ENCODE measurements around the gene CNIH1. TPM values are rescaled to one million over a fixed set of nuclear protein-coding genes. Genes with fewer than 3 reads are reported as not detected.

The CNIH1 gene
- total and polyA plus RNA-seq, 2 of the 13 experiments (the other 11 are each of a cell fraction or from before 2014, with no cell fraction given): 166 to 421 TPM

DNA sequence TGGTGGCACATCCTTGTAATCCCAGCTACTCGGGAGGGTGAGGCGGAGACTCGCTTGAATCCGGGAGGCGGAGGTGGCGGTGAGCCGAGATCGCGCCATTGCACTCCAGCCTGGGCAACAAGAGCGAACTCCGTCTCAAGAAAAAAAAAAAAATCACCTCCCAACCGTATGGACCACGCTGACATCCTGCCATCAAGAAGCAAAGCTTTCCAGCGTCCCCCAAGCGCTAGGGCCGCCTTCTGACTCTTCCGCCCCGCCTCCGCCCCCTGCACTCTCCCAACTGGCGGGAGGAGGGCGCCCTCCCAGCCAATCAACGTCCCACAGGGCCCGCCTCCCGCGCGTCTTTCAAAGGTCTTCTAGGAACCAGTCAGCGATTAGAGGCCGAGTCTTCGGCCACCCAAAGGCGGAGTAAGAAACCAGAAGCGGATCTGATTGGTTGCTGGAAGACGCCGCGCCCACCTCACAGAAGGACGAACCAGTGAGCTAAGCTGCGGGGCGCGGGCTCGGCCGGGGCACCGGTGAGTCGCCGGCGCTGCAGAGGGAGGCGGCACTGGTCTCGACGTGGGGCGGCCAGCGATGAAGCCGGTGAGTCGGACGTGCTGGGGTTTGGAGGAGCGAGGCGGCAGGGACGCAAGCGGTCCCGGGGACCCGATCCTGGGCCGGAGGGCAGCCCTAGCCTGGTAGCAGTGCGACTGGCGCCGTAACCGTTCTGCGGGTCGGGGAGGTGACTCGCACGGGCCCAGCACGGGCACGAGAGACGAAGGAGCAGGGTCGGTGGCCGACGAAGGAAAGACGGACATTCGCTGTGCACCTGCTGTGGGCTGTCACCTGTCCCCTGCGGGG, 44.5 kb downstream of the CNIH1 start, which contains the start of gene CDKN3 (continued):
- TF ChIP-seq, protein P1, sequence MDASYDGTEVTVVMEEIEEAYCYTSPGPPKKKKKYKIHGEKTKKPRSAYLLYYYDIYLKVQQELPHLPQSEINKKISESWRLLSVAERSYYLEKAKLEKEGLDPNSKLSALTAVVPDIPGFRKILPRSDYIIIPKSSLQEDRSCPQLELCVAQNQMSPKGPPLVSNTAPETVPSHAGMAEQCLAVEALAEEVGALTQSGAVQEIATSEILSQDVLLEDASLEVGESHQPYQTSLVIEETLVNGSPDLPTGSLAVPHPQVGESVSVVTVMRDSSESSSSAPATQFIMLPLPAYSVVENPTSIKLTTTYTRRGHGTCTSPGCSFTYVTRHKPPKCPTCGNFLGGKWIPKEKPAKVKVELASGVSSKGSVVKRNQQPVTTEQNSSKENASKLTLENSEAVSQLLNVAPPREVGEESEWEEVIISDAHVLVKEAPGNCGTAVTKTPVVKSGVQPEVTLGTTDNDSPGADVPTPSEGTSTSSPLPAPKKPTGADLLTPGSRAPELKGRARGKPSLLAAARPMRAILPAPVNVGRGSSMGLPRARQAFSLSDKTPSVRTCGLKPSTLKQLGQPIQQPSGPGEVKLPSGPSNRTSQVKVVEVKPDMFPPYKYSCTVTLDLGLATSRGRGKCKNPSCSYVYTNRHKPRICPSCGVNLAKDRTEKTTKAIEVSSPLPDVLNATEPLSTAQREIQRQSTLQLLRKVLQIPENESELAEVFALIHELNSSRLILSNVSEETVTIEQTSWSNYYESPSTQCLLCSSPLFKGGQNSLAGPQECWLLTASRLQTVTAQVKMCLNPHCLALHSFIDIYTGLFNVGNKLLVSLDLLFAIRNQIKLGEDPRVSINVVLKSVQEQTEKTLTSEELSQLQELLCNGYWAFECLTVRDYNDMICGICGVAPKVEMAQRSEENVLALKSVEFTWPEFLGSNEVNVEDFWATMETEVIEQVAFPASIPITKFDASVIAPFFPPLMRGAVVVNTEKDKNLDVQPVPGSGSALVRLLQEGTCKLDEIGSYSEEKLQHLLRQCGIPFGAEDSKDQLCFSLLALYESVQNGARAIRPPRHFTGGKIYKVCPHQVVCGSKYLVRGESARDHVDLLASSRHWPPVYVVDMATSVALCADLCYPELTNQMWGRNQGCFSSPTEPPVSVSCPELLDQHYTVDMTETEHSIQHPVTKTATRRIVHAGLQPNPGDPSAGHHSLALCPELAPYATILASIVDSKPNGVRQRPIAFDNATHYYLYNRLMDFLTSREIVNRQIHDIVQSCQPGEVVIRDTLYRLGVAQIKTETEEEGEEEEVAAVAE (CRISPR knock-in tag; IDR thresholded peaks at IDR 0.05; ENCODE audit: borderline replicate concordance): peak; percentile 77; the same call in 1 of the 2 replicates
- TF ChIP-seq NBN (conservative IDR thresholded peaks at IDR 0.05): no peak
- peak; percentile 58; the same call in 1 of the 2 replicates for TF ChIP-seq ZBTB43 (CRISPR knock-in tag; conservative IDR thresholded peaks at IDR 0.05)
- peak; percentile 91 for TF ChIP-seq HDAC1 (CRISPR knock-in tag; IDR thresholded peaks at IDR 0.05)
- TF ChIP-seq ZBTB3 (CRISPR knock-in tag; IDR thresholded peaks at IDR 0.05; ENCODE audit: borderline replicate concordance, low read depth): no peak
- peak; percentile 87 for TF ChIP-seq ZNF501 (CRISPR knock-in tag; IDR thresholded peaks at IDR 0.05)
- TF ChIP-seq, protein P2, sequence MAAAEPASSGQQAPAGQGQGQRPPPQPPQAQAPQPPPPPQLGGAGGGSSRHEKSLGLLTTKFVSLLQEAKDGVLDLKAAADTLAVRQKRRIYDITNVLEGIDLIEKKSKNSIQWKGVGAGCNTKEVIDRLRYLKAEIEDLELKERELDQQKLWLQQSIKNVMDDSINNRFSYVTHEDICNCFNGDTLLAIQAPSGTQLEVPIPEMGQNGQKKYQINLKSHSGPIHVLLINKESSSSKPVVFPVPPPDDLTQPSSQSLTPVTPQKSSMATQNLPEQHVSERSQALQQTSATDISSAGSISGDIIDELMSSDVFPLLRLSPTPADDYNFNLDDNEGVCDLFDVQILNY (CRISPR knock-in tag; conservative IDR thresholded peaks at IDR 0.05): peak; percentile 91
- TF ChIP-seq SRF (IDR thresholded peaks at IDR 0.05; ENCODE audit: low read depth, low read length): 0 out of 2 replicates have a peak, but pooled peaks have one; percentile 35
- 0 out of 2 replicates have a peak, but pooled peaks have one; percentile 5 for TF ChIP-seq ZNF629 (CRISPR knock-in tag; conservative IDR thresholded peaks at IDR 0.05)
- peak; percentile 31; the same call in 1 of the 2 replicates for TF ChIP-seq ZNF431 (CRISPR knock-in tag; IDR thresholded peaks at IDR 0.05; ENCODE audit: borderline replicate concordance, low read depth)
- TF ChIP-seq HMGA1 (CRISPR knock-in tag; conservative IDR thresholded peaks at IDR 0.05): no peak
- peak; percentile 54; the same call in 1 of the 2 replicates for TF ChIP-seq HNRNPL (IDR thresholded peaks at IDR 0.05; ENCODE audit: low read depth, low read length)
- TF ChIP-seq, protein P3, sequence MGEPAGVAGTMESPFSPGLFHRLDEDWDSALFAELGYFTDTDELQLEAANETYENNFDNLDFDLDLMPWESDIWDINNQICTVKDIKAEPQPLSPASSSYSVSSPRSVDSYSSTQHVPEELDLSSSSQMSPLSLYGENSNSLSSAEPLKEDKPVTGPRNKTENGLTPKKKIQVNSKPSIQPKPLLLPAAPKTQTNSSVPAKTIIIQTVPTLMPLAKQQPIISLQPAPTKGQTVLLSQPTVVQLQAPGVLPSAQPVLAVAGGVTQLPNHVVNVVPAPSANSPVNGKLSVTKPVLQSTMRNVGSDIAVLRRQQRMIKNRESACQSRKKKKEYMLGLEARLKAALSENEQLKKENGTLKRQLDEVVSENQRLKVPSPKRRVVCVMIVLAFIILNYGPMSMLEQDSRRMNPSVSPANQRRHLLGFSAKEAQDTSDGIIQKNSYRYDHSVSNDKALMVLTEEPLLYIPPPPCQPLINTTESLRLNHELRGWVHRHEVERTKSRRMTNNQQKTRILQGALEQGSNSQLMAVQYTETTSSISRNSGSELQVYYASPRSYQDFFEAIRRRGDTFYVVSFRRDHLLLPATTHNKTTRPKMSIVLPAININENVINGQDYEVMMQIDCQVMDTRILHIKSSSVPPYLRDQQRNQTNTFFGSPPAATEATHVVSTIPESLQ (CRISPR knock-in tag; conservative IDR thresholded peaks at IDR 0.05): 0 out of 2 replicates have a peak, but pooled peaks have one; percentile 42
- TF ChIP-seq ZFP62 (CRISPR knock-in tag; IDR thresholded peaks at IDR 0.05): 0 out of 2 replicates have a peak, but pooled peaks have one; percentile 19
- TF ChIP-seq, protein P4, sequence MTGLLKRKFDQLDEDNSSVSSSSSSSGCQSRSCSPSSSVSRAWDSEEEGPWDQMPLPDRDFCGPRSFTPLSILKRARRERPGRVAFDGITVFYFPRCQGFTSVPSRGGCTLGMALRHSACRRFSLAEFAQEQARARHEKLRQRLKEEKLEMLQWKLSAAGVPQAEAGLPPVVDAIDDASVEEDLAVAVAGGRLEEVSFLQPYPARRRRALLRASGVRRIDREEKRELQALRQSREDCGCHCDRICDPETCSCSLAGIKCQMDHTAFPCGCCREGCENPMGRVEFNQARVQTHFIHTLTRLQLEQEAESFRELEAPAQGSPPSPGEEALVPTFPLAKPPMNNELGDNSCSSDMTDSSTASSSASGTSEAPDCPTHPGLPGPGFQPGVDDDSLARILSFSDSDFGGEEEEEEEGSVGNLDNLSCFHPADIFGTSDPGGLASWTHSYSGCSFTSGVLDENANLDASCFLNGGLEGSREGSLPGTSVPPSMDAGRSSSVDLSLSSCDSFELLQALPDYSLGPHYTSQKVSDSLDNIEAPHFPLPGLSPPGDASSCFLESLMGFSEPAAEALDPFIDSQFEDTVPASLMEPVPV (CRISPR knock-in tag; IDR thresholded peaks at IDR 0.05): peak; percentile 21; the same call in 1 of the 2 replicates
- TF ChIP-seq NR2C2 (CRISPR knock-in tag; IDR thresholded peaks at IDR 0.05; ENCODE audit: borderline replicate concordance): 0 out of 2 replicates have a peak, but pooled peaks have one; percentile 23

Measured in HepG2 (cell line).